Renal cortical epithelial cell (primary cell): ENCODE measurements around the gene STX12. TPM values are rescaled to one million over a fixed set of nuclear protein-coding genes. Genes with fewer than 3 reads are reported as not detected.
A peak's percentile ranks its signal among the peaks of the same experiment; 100 is the strongest.
"Not testable (repeated sequence)": the region's sequence is repeated elsewhere in the genome, so short reads cannot be mapped to it uniquely, and the experiment has no call there.

Experiments used
- DNase-seq: peaks from one replicate; pipeline ENCODE4 v3.0.0-alpha.2; 2011; ENCODE audit warnings: low read depth
- total RNA-seq: library from RNA; depleted of rRNA; stranded (reverse); fragments of >200 nt; gene quantifications from 2 replicates; pipeline ENCODE4 v1.2.3, GENCODE V29; 2014

STX12 gene
- total RNA-seq, 1 donor from 2014 or later, result 66.0 TPM

DNA sequence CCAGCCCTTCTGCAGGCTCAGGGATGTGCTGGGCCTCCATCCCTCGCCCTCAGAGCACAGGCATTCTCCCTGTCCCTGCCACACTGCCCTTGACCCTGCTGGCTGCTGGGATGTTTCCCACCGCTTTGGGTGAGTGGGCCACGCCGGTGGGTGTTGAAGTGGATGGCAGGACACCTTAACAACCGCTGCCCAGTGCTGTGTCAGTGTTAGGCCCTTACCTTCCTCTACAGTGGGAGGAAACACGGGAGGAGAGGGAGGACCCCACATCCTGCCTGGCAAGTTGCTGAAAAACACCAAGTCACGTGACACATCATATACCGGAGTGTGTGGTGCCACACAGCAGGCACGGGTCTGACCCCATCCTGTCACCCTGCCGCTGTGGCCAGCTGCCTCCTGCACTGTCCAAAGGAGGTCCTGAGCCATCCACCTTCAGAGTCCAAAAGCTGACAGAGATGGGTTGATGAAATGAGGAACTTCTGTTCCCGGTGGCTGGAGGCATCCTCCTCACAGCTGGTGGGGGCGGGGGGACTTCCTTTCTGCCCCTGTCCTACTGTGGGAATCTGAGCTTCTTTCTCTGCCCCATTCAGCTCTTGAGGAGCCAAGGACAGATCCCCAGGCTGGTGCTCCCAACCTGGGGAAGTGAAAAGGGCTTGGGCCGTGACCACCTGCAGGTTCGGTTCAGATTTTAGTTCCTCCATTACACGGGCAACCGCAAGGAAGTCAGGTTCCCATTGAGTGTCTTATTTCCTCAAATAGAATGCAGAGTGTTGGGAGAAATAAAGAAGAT, 96.1 kb downstream of the STX12 start:
- DNase-seq, result no peak

DNA sequence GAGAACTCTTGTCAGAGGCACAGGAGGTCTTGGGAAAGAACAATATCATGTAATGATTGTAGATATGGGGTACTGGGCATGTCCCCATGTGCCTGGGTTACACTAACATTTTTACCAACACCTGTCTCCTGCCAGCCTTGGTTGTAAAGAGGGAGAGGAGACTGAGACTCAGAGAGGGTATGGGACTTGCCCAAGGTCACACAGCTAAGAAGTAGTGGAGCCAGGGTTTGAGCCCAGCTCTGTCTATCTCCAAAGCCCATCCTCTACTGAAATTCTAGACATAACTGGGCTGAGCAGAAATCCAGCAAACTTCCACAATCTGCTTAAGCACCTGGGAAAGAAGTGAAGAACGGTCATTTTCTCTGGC, 96.7 kb downstream of the STX12 start:
- DNase-seq, result no peak

DNA sequence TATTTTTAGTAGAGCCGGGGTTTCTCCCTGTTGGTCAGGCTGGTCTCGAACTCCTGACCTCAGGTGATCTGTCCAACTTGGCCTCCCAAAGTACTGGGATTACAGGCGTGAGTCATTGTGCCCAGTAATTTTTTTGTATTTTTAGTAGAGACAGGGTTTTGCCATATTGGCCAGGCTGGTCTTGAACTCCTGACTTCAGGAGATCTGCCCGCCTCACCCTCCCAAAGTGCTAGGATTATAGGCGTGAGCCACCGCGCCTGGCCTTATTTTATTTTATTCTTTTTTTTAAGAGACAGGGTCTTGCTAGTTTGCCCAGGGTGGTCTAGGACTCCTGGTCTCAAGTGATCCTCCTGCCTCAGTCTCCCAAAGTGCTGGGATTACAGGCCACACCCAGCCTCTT, 98.1 kb downstream of the STX12 start:
- DNase-seq, result not testable (repeated sequence)

DNA sequence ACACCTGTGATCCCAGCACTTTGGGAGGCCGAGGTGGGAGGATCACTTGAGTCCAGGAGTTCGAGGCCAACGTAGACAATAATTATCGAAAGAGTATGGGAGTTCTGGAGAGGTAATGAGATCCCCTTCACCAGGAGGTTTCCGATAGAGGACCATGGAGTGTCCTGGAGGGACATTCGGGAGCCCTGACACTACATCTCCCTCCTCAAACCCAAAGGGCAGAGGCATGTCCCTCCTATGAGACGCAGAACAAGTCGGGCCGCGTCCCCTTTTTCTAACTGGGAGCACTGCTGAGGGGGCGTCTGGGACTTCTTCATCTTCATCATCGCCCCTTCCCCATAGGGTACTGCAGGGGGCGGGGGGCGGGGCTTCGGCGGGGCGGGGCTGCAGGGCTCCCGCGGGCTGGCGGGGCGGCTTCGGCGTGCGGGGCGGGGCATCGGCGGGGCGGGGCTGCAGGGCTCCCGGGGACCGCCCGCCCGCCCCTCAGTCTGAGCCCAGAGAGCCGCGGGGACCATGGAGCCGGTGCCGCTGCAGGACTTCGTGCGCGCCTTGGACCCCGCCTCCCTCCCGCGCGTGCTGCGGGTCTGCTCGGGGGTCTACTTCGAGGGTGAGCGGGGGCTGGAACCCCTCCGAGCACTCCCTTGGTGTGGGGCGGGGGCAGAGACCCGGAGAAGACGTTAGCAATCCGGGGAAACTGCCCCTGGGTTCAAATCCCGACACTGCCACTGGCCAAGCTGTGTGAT, 99.2 kb downstream of the STX12 start, which contains the start of gene THEMIS2:
THEMIS2 (plus strand) TSS at position 486 of the 743 bp plus-strand sequence; CDS start at position 514, 28 bp downstream.
- DNase-seq, result no peak

DNA sequence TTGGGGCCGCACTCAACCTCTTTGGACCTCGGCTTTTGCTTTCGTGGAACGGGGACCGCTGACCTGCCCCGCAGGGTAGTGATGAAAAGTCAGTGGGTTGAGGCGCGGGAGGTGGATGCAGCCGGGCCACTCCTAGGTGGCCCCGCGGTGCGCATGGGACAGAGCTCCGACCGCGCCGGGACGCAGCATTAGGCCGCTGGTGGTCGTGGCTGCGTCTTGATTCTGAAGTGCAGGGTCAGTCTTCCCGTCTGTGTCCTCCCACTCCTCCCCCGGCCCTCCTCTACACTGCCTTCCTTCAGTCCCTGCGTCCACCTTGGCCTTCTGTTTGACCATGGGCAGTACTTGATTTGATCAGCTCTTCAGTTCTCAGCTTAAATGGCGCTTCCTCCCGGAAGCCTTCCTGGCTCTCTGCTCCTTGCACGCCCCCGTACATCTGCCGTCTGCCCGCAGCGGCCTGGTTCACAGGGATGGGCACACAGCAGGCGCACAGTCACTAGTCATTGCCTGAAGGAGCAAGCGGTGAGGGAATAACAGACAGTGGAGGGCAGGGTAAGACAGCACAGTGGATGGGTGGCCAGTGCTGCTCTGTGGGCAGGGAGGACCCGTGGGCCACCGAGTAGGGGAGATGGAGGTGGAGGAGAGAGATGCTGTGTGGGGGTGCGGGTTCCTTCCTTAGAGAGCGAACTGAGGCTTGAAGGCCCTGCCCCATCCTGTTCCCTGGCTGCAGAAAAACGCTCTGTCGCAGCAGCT, 100.0 kb downstream of the STX12 start:
- DNase-seq, result peak; percentile 34

DNA sequence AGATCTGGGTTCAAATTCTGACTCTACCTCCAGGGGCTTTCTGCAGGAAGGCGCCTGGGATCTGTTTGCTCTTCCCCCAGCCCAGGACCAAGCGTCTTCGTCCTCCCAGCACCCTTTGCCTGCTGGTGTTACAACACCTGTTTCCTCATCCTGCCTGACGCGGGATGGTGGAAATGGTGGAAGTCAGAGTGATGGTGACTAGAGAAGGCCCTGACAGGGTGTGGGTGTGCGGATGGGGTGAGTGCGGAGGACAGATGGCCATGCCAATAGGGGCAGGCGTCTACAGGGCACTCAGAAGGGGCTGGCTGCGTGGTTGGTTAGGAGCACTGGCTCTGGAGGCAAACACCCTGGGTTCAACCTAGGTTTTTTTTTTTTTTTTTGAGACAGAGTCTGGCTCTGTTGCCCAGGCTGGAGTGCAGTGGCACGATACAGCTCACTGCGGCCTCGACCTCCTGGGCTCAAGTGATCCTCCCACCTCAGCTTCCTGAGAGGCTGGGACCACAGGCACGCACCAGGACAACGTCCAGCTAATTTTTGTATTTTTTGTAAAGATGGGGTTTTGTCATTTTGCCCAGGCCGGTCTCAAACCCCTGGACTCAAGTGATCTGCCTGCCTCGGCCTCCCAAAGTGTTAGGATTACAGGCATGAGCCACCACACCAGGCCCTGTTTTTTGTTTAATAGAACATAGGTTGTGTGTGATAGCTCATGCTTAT, 100.8 kb downstream of the STX12 start:
- no peak for DNase-seq

Other genes with a start within 250 kb of the STX12 start
- 2.6 and 15.4 TPM in 2 replicates for gene AHDC1, start 169.1 kb upstream of the STX12 start, total RNA-seq
- gene FGR, start 138.0 kb upstream of the STX12 start, total RNA-seq, result 0.10 TPM in 1 of 2 replicates, not detected in the other
- gene IFI6, start 101.0 kb upstream of the STX12 start, total RNA-seq, result 20.9 and 63.6 TPM in 2 replicates
- 12.0 and 14.8 TPM in 2 replicates for gene FAM76A, start 47.3 kb upstream of the STX12 start, total RNA-seq
- 47.1 and 61.7 TPM in 2 replicates for gene PPP1R8, start 57.6 kb downstream of the STX12 start, total RNA-seq
- 9.3 and 37.5 TPM in 2 replicates for gene THEMIS2, start 99.3 kb downstream of the STX12 start, total RNA-seq
- 24.8 and 30.0 TPM in 2 replicates for gene RPA2, start 141.4 kb downstream of the STX12 start, total RNA-seq
- gene SMPDL3B, start 161.8 kb downstream of the STX12 start, total RNA-seq, result 9.5 and 17.9 TPM in 2 replicates
- gene XKR8, start 186.8 kb downstream of the STX12 start, total RNA-seq, result 4.2 and 6.3 TPM in 2 replicates